Measurements from ENCODE around the gene EIF3D. TPM values are rescaled to one million over a fixed set of nuclear protein-coding genes. Genes with fewer than 3 reads are reported as not detected.

Gene EIF3D
- total RNA-seq, 3 donors from 2014 or later (not counting 1 experiment from before 2014, with no cell fraction given) = 205 to 251 (median 215) TPM

- Histone ChIP-seq H3K9me3 (ENCODE audit: control insufficient read depth, insufficient read depth, low read length) (no peaks in the 10 kb centered on the region), H3K4me1 (ENCODE audit: control insufficient read depth, insufficient read depth, low read length) (peaks cover 4% of the 10 kb centered on the region), H3K36me3 (ENCODE audit: control insufficient read depth, insufficient read depth, low read length) (no peaks in the 10 kb centered on the region), H3K27me3 (ENCODE audit: control insufficient read depth, insufficient read depth, low read length) (peaks cover 4% of the 10 kb centered on the region), H3K27ac (ENCODE audit: low read length) (no peak overlapping the region), H3K4me3 (ENCODE audit: low read length) (no peak overlapping the region)
- Mint-ChIP-seq H3K27me3 (ENCODE audit: low read depth in 2 of 2) (peaks cover 29% of the 10 kb centered on the region in 2 donors), H3K4me1 (no peaks in the 10 kb centered on the region), H3K4me3 (no peak overlapping the region), H3K9me3 (no peaks in the 10 kb centered on the region), H3K27ac (no peak overlapping the region), H3K36me3 (no peaks in the 10 kb centered on the region)
- TF ChIP-seq CTCF (IDR thresholded peaks at IDR 0.05) = no peak
- DNase-seq = no peak
- WGBS (ENCODE audit: insufficient coverage) = 83% methylated on average over 8 of the region's 11 CpGs
- intact Hi-C loops (cut with micrococcal nuclease) = no loop called here
- ATAC-seq = no peak
These were observed 33.4 kb upstream of the EIF3D start for GRCh38 chr22:36562261-36562835.

- Histone ChIP-seq H3K4me3 (ENCODE audit: low read length) (no peak overlapping the region), H3K27me3 (ENCODE audit: control insufficient read depth, insufficient read depth, low read length) (peaks cover 4% of the 10 kb centered on the region), H3K4me1 (ENCODE audit: control insufficient read depth, insufficient read depth, low read length) (peaks cover 4% of the 10 kb centered on the region), H3K9me3 (ENCODE audit: control insufficient read depth, insufficient read depth, low read length) (no peaks in the 10 kb centered on the region), H3K27ac (ENCODE audit: low read length) (no peak overlapping the region), H3K36me3 (ENCODE audit: control insufficient read depth, insufficient read depth, low read length) (no peaks in the 10 kb centered on the region)
- no peak for TF ChIP-seq CTCF (IDR thresholded peaks at IDR 0.05)
- ATAC-seq = no peak
- Mint-ChIP-seq H3K27me3 (ENCODE audit: low read depth in 2 of 2) (peaks cover 19 to 27% of the 10 kb centered on the region in 2 donors), H3K27ac (no peak overlapping the region), H3K9me3 (no peaks in the 10 kb centered on the region), H3K4me1 (no peaks in the 10 kb centered on the region), H3K36me3 (no peaks in the 10 kb centered on the region), H3K4me3 (no peak overlapping the region)
- no peak for DNase-seq
- intact Hi-C loops (cut with micrococcal nuclease) = no loop called here
- 56% methylated on average over 4 of the region's 6 CpGs for WGBS (ENCODE audit: insufficient coverage)
These were observed 32.4 kb upstream of the EIF3D start for GRCh38 chr22:36561291-36561811.

GRCh38 chr22:36560001-36560400 lies 31.0 kb upstream of the EIF3D start:
- Histone ChIP-seq H3K27ac (ENCODE audit: low read length) (no peak overlapping the region), H3K4me3 (ENCODE audit: low read length) (no peak overlapping the region), H3K27me3 (ENCODE audit: control insufficient read depth, insufficient read depth, low read length) (peaks cover 3% of the 10 kb centered on the region), H3K9me3 (ENCODE audit: control insufficient read depth, insufficient read depth, low read length) (no peaks in the 10 kb centered on the region), H3K4me1 (ENCODE audit: control insufficient read depth, insufficient read depth, low read length) (peaks cover 4% of the 10 kb centered on the region), H3K36me3 (ENCODE audit: control insufficient read depth, insufficient read depth, low read length) (no peaks in the 10 kb centered on the region)
- WGBS (ENCODE audit: insufficient coverage) = 93% methylated on average over 3 of the region's 3 CpGs
- Mint-ChIP-seq H3K27me3 (ENCODE audit: low read depth in 2 of 2) (peaks cover 11 to 21% of the 10 kb centered on the region in 2 donors), H3K27ac (no peak overlapping the region), H3K9me3 (no peaks in the 10 kb centered on the region), H3K4me3 (no peak overlapping the region), H3K36me3 (no peaks in the 10 kb centered on the region), H3K4me1 (no peaks in the 10 kb centered on the region)
- intact Hi-C loops (cut with micrococcal nuclease) = no loop called here
- no peak for ATAC-seq
- DNase-seq = no peak
- no peak for TF ChIP-seq CTCF (IDR thresholded peaks at IDR 0.05)

GRCh38 chr22:36554098-36554497 lies 25.1 kb upstream of the EIF3D start:
- Histone ChIP-seq H3K4me1 (ENCODE audit: control insufficient read depth, insufficient read depth, low read length) (peaks cover 14% of the 10 kb centered on the region), H3K27me3 (ENCODE audit: control insufficient read depth, insufficient read depth, low read length) (no peaks in the 10 kb centered on the region), H3K4me3 (ENCODE audit: low read length) (no peak overlapping the region), H3K9me3 (ENCODE audit: control insufficient read depth, insufficient read depth, low read length) (no peaks in the 10 kb centered on the region), H3K36me3 (ENCODE audit: control insufficient read depth, insufficient read depth, low read length) (no peaks in the 10 kb centered on the region), H3K27ac (ENCODE audit: low read length) (no peak overlapping the region)
- Mint-ChIP-seq H3K27ac (no peak overlapping the region), H3K9me3 (no peaks in the 10 kb centered on the region), H3K36me3 (no peaks in the 10 kb centered on the region), H3K27me3 (ENCODE audit: low read depth in 2 of 2) (peaks cover 14 to 20% of the 10 kb centered on the region in 2 donors), H3K4me1 (no peaks in the 10 kb centered on the region), H3K4me3 (no peak overlapping the region)
- no peak for DNase-seq
- ATAC-seq = no peak
- no peak for TF ChIP-seq CTCF (IDR thresholded peaks at IDR 0.05)
- WGBS (ENCODE audit: insufficient coverage) = 72% methylated on average over 5 of the region's 5 CpGs
- intact Hi-C loops (cut with micrococcal nuclease) = no loop called here
